SK-N-MC (cell line): ENCODE data around the gene RMND1.

Experiments
- EZH2 ChIP-seq: fragments of 200-600 bp; sonication (generic); IDR thresholded peaks from one replicate; pipeline ENCODE4 v1.6.1; 2017; ENCODE audit warnings: antibody characterized with exemption
- POLR2AphosphoS5 ChIP-seq: IDR thresholded peaks from 2 replicates; pipeline ENCODE4 v1.6.1; 2012; ENCODE audit warnings: mild to moderate bottlenecking, low read depth, low read length, borderline replicate concordance

DNA sequence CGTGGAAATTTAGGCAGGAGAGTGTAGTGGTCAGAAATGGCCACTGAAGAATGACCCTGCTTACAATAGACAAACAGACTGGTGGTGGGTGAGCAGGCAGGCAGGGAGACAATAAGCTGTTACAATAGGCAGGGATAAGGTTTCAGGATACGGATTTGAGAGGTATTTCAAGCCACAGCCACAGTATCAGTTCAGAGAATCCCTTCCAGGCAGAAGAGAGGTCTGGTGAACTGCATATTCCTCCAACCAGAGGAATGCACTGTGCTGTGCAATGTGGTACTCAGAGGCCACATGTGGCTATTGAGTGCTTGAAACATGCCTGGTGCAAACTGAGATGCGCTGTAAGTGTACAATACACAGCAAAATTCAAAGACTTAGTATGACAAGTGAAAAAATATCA, 20.6 kb downstream of the RMND1 start:
- TF ChIP-seq EZH2 (no peak), POLR2AphosphoS5 (no peak)
